NCI-H524 treated with DMSO at 0.1 percent for 48 hours (cell line): ENCODE measurements around the gene CACNG1.
"Not testable (repeated sequence)": the region's sequence is repeated elsewhere in the genome, so short reads cannot be mapped to it uniquely, and the experiment has no call there.

Experiments
- DNase-seq: peaks from one replicate; lab custom pipeline; 2025; lab: John Stamatoyannopoulos, UW

The CACNG1 gene

DNA sequence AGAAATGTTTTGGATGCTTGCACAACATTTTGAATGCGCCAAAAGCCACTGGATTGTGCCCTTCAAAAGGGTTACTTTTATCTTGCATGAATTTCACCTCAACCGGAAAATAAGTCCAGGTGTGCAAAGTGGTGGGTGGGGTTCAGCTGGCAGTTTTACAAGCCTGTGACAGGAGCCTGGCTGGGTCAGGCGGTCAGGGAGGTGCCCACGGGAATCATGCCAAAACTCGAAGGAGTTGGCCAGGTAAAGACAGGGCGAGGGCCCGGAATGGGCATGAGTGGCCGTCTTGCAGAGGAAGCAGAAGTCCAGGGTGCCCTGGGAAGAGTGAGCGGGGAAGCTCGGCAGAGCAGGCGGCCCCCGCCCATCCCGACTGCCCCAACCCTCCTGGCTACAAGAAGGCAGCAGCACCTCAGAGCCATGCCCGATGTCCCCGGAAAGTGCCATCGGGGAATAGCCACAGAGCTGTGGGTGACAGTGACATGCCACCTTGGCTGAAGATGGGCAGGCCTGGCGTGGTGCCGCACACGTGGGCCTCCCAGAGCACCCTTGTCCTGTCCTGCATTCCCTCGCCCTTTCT is 19.1 kb upstream of the CACNG1 start:
- no peak for DNase-seq

DNA sequence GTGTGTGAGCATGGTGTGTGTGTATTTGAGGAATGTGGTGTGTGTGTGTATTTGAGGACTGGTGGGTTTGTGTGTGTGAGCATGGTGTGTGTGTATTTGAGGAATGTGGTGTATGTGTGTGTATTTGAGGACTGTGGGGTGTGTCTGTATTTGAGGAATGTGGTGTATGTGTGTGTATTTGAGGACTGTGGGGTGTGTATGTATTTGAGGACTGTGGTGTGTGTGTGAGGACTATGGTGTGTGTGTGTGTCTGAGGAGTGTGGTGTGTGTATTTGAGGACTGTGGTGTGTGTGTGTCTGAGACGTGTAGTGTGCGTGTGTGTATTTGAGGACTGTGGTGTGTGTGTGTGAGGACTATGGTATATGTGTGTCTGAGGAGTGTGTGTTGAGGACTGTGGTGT is 18.0 kb upstream of the CACNG1 start:
- DNase-seq: no peak

DNA sequence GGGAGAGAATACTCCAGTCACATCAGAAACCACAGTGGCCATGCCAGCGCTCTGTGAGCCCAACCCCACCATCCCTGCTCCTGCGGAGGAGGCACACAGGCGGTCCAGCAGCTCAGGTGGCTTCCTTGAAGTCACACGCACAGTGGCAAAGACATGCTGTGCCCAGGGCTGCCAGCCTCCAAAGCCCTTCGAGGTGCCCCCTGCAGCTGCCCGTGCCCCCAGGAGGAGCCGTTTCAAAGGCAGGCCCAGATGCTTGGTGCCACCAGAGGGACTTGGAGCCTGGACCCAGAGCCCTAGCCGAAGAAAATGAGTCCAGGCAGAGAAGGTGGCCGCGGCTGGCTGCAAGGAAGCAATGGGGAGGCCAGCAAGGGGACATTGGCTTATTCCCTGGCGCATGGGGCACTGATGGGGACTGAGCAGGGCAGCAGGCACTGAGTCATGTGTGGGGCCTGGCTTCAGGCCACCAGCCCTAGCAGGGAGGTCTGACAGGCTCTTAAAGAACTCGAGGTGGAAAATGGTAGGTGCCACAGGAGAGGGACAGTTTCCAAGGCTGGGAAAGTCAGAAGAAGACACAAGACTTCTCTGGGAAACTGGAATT is 17.2 kb upstream of the CACNG1 start:
- no peak for DNase-seq

DNA sequence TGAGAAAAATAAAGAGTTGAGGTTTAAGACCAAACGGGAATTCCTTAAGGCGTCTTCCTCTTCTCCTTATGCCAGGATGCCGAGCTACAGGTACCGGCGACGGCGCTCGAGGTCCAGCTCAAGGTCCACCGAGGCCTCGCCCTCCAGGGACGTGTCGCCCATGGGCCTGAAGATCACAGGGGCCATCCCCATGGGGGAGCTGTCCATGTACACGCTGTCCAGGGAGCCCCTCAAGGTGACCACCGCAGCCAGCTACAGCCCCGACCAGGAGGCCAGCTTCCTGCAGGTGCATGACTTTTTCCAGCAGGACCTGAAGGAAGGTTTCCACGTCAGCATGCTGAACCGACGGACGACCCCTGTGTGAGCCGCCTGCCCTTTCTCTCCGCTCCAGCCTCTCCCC is 13.7 kb upstream of the CACNG1 start:
- DNase-seq: no peak

DNA sequence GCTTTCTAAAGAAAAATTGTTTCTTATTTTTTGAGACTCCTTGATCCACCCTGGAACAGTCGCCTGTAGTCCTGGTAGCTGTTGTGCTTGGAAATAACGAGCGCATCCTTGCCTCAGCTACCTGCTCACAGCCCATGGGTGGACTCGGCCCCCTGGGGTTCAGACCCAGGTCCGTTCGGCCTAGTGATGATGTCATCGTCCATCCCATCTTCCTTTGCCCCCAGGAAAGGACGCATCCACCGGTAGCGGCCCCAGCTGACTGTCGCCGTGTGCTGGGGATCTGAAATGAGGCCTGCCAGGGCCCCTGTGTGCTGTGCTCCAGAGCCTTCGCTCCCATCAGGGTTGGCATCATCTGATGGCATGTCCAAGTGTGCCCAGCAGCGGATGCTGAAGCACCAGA is 12.0 kb upstream of the CACNG1 start:
- DNase-seq: no peak

DNA sequence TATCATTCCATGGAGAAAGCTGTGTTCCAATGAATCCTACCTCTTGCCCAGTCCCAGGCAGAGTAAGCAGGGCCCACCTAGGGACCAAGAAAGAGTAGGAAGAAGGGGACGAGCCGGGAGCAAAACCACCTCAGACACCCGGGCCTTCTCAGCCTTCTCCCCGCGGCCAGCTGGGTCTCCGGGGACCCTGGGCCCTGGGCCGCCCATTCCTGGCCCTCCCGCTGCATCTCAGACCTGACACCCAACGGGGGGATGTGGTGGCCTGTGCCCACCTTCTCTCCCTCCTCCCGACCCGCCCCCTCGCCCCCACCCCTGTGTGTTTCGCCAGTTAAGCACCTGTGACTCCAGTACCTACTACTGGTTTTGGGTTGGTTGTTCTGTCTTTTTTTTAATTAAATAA is 11.4 kb upstream of the CACNG1 start:
- DNase-seq: no peak

DNA sequence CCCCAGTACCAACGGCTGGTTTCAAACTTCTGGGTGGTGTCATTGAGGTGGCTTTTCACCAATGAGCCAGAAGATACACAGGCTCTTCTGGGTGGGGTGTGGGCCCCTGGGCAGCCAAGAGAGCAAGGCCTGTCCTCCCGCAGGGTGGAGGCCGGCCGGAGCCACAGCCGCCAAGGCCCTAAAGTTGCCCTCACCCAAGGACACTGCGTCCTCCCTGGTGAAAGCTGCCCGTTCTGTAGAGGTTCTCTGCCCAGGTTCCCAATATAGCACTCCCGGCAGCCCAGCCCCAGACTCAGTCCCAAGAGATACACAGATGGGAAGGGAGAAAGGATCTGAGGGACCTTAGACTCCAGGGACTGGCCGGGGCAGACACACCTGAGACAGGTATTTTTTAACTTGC is 10.7 kb upstream of the CACNG1 start:
- DNase-seq: no peak

DNA sequence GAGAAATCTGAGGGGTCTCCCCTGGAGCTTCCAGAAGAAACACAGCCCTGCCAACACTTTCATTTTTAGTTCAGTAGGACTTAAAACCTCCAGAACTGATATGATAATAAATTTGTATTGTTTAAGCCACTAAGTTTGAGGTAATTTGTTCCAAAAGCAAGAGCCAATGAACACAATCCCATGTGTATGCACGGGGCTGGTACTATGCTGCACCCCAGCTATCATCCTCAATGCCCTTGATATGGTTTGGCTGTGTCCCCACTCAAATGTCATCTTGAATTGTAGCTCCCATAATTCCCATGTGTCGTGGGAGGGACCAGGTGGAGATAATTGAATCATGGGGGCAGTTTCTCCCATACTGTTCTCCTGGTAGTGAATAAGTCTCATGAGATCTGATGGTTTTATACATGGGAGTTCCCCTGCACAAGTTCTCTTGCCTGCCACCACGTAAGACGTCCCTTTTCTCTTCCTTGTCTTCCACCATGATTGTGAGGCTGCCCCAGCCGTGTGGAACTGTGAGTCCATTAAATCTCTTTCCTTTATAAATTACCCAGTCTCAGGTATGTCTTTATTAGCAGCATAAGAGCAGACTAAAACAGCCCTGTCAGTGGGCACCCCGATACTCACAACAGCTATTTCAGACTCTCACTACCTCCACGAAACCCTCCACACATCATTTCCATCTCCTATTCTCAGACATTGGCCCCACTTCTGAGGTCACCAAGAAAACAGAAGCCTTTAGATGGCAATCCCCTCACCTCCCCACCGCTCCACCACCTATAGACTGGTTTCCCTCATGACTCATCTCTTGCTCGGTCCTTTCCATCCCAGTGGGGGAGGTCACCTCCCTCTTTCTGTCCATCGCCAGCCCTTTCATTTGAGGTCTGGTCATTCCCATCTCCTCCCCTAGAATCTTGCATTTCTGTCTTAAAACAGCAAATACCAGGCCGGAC is 8.9 kb upstream of the CACNG1 start:
- DNase-seq: no peak

DNA sequence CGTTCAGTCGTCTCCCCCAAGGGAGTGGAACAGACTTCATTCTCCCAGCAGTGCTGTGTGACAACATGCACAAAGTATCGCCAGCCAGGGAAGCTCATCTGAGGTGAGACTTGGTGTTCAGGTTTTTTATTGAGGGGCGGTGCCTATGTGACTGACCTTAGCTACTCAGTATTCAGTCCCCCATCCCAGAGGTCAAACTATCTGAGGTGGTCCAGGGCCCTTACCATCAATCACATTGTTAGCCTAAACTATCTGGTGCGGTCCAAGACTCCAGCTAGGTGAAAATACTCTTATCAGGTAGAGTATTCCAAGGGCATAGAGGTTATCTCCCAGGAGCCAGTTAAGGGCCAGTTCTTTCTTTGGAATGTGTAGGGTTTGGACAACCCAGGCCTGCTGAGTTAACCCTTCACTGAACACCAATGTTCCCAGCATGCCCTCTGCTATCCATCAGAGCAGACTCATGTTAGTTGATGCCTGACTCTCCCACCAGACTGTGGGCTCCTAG is 5.4 kb upstream of the CACNG1 start:
- DNase-seq: no peak

DNA sequence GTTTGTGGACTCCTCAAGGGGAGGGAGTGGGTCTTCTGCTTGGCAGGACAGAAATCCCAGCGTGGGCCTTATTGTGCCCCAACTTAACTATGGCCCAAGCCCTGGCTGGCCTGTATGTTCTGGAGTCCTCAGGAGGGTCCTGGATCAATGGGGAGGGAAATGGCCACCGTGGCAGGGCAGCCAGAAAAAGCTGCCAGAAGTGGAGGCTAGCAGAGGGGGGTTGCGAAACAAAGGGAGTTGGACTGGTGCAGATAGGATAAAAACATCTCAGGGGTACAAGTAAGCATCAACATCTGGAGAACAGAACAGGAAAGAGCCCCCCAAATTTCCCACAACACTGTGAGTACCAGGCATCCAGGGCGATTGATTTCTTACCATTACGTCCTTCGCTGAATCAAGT is 3.7 kb upstream of the CACNG1 start:
- DNase-seq: no peak

DNA sequence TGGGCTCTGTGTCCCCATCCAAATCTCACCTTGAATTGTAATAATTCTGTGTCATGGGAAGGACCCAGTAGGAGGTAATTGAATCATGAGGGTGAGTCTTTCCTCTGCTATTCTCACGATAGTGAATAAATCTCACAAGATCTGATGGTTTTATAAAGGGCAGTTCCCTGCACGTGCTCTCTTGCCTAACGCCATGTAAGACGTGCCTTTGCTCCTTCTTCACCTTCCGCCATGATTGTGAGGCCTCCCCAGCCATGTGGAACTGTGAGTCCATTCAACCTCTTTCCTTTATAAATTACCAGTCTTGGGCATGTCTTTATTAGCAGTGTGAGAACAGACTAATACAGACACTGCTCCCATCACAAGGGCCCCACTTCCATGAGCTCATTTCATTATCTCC is 3.2 kb upstream of the CACNG1 start:
- DNase-seq: not testable (repeated sequence)

DNA sequence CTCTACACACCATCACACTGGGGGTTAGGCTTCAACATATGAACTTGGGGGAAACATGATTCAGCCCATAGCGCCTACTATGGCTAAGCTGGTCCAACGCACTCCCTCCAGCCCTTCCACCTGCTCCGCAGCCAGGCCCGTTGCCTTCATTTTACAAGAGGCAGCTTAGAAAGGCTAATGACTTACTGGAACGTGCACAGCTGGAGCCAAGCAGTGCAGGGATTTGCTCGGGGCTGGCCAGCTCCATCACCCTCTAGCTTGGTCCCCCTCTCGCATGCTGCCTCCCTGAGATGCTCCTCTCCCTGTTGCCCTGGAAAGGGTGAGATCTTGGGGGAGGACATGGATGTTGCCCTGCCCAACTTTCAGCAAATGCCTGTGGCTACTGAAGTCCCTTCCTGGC is 2.8 kb upstream of the CACNG1 start:
- DNase-seq: no peak

DNA sequence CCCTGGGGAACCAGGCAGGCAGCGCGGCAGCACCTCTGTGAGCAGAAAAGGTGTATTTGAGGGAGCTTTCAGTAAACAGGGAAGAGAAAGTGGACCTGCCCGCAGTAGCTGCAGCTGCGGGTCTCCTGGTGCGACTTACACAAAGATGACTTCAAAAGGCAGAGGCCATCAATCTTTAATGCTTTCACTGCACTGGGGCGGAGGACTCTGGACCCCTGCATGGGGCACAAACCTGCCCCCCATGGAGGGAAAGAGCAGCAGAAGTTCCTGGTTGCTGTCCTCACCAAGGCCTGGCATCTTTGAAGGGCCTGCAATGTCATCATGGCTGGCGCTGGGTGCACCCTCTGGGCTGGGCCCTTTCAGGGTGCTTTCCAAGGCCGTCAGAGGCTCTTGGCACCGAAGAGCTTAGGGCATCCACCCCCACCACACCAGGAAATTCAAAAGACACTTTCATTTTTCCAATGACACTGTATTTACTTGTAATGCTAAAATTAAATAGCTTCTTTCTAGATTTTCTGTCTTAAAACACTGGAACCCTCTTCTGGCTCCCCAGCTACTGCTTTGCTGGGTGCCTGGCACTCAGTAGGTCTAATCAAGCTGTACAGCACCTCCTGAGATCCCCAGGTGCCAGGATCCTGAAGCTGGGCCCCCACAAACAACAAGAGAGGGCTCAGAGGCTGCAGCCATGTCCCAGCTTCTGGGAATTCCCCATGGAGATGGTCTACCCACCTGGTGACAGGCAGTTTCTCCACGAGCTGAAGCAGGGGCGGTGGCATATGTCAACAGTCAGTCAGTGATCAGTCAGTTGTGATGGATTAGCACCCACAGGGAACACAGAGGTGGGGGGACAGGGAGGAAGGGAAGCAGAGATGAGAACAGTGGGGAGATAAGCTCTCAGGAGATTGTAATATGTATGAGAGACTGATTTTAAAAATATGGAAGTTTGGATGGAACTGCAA is 2.1 kb upstream of the CACNG1 start:
- no peak for DNase-seq

DNA sequence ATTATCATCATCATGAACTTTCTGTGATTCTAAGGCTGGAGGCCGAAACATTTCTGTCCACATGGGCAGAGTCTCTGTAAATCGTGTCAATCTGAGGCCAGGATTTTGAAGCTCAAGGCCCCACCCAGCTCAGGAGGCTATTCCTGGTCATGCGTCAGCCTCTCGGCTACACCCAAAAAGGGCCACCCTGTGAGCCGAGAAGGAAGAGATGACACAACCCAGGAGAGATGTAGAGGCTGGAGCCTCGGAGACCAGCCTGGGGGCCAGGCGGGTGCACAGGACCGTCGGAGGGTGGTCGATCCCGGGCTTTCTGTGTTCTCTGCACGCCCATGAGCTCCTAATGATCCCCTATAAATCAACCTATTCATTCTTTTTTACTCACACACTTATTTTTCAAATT is 1.1 kb upstream of the CACNG1 start:
- no peak for DNase-seq

DNA sequence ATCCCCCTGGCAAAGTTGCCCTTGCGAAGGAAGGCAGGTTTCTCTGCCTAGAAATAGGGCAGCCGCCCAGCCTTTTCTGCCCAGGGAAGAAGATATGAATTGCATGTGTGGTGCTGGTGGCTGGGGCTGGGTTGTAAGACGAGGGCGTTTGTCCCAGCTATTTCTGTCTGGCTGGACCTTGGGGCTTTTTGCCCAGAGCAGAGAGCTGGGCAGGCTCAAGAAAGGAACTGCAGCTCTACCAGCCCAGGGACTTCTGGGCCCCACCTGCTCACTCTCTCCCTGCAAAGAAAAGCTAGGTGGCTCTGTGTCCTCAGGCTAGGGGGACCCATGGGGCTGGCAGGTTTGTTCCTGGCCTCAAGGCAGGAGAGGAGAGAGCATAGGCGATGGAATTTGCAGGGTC is 586 bp downstream of the CACNG1 start:
- no peak for DNase-seq

DNA sequence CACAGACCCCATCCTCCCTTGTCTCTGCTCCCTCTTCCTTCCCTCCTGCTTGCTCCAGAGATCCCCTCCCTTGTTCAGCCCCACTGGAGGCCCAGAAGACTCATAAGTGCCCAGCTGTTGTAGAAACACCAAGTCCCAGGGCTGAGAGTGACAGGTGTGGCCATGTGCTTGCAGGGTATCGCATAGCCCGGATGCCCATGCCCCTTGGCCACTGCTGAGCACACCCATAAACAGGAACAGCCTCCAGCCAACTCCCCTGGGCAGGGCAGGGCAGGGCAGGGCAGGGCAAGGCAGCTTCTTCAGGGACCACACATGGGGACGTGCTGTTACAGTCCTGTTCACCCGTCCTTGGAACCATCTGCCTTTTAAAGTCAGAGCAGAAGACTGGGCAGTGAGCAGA is 2.0 kb downstream of the CACNG1 start:
- DNase-seq: no peak

DNA sequence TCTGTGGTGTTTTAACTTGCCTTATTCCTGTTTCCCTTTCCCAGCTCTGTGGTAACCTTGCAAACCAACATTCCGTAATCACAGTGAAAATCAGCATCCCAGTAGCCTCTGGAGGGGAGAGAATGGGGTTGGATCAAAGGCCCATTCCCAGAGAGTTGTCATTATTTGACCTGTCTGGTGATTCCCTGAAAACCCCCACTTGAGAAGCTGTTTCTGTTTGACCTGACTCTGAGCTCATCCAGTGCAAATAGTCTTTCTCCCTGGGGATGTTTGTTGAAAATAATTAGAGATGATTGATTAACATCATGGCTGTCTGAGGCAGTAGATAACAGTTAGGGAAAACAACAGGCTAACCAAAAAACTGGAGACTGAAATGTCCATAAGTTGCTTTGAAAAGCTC is 3.0 kb downstream of the CACNG1 start:
- no peak for DNase-seq

DNA sequence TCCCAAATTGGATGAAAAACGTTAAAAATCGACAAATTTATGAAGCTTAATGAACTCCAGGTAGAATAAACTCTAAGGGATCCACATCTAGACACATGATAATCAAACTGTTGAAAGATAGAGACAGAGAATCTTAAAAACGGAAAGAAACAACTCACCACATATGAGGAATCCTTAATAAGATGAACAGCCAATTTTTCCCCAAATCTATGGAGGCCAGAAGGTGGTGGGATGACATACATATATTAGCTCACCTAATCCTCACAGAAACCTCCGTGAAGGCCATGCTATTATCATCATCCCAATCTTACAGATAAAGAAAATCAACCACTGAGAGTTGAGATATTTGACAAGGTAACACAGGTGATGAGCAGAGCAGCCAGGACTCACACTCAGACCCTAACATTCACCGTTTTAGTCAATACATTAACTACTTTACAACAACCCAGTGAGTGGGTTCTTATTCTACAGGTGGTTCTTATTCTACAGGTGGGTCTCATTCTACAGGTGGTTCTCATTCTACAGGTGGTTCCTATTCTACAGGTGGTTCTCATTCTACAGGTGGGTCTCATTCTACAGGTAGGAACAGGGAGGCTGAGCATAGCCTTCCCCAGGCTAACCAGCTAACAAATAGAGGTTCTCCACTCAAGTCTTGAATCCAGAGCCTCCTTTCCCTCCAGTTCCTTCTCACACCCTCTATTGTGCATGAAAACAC is 4.8 kb downstream of the CACNG1 start:
- no peak for DNase-seq

DNA sequence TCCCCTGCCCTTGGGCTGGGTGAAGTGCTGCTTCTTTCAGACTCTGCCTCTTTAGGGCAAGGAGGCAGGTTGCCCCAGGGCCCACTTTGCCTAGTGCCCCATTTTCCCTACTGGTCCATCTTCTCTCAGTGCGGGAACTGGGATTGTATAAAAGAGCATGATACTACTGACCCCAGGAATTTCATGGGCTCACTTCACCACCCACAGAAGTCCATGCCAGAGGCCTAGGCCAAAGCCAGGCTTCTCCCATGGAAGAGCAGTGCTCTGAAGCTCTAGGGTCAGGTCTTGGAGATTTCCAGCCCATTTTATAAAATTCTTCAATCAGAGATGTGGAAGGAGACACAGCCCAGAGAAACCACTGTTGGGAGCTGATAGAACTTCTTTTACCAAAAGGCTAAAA is 5.7 kb downstream of the CACNG1 start:
- DNase-seq: no peak

DNA sequence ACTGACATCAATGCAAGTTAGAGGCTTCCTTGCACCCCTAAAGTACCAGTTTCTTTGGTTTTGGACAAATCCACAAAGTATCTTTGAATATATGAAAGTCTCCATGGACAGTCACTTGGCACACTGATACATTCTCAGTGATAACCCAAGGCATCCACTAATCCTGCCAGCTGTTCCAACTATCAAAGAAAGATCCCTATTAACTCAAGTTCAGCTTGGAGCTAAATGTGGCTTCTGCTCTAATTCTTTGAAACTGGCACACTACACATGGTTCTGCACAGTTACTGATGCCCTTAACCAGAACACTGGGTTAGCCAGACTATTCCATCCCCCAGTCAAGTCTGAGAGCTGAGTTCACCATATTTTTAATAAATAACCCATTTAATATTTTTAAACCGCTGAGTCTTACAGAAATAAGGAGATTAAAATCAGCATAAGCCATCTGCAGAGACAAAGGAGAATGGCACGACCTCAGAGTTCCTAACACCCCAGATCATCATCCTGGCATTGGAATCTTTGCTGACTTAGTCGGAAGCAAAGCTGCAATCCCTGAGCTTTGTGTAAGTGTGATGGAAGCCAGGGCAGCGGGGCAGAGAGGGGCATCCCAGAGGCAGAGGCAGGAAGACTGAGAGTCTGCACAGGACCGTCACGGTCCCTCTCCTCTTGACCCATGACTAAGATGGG is 6.3 kb downstream of the CACNG1 start:
- no peak for DNase-seq

DNA sequence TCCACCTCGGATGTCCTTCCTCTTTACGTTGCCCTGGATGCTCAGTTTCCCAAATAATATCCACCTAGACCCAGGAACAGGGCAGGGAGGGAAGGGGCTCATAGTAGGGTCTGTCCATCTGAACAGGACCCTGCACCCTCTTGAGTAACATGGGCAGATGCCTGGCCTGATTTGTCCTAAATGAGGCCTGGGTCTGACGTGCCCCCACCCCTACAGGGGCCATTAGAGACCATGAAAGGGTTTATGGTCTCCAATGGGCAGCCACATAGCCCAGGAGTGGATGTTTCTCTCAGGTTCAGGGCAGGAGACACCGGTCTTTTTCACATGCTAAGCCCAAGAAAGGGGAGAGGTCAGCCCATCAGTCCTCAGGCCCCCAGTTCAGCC is 6.8 kb downstream of the CACNG1 start:
- no peak for DNase-seq
